HepG2 (cell line): ENCODE data around the gene DCAF16. TPM values are rescaled to one million over a fixed set of nuclear protein-coding genes. Genes with fewer than 3 reads are reported as not detected.

ENCODE experiments used
- EHMT2 ChIP-seq: fragments of 200-600 bp; sonication (generic); IDR thresholded peaks from 2 replicates; pipeline ENCODE4 v1.7.0; 2017; ENCODE audit warnings: antibody characterized with exemption, low read depth, low read length, borderline replicate concordance
- FOXA3 ChIP-seq: IDR thresholded peaks from 2 replicates; pipeline ENCODE4 v1.6.1; 2016; ENCODE audit warnings: missing genetic modification reagents, missing compliant biosample characterization
- GMEB2 ChIP-seq: IDR thresholded peaks from 2 replicates; pipeline ENCODE4 v1.6.1; 2016; ENCODE audit warnings: missing biosample characterization, missing genetic modification reagents, low read depth
- HDAC1 ChIP-seq: sonication (generic); formaldehyde crosslinking; IDR thresholded peaks from 2 replicates; pipeline ENCODE4 v1.5.1; 2020; ENCODE audit warnings: mild to moderate bottlenecking, missing genetic modification reagents
- KAT2B ChIP-seq: fragments of 150-350 bp; IDR thresholded peaks from 2 replicates; pipeline ENCODE4 v1.6.1; 2014; ENCODE audit warnings: low read depth, low read length, borderline replicate concordance
- MEIS1 ChIP-seq: sonication (generic); formaldehyde crosslinking; IDR thresholded peaks from 2 replicates; pipeline ENCODE4 v1.9.0; 2021; ENCODE audit warnings: mild to moderate bottlenecking, missing genetic modification reagents, moderate library complexity, borderline replicate concordance
- MLXIP ChIP-seq: sonication (generic); formaldehyde crosslinking; IDR thresholded peaks from 2 replicates; pipeline ENCODE4 v1.9.0; 2021; ENCODE audit warnings: missing genetic modification reagents, borderline replicate concordance
- NFE2L1 ChIP-seq: sonication (generic); formaldehyde crosslinking; IDR thresholded peaks from 2 replicates; pipeline ENCODE4 v1.4.0; 2020; ENCODE audit warnings: missing genetic modification reagents, mild to moderate bottlenecking, borderline replicate concordance
- SOX13 ChIP-seq, 3 experiments: fragments of 450-650 bp in 1 of 3; sonication (generic) in 1 of 3; formaldehyde crosslinking in 1 of 3; IDR thresholded peaks in 2 of 3; conservative IDR thresholded peaks in 1 of 3; 2 replicates each; pipeline versions ENCODE4 v1.5.0 to v1.6.1; 2016 to 2020; ENCODE audit warnings: antibody characterized with exemption in 1 of 3, mild to moderate bottlenecking in 1 of 3, missing compliant biosample characterization in 1 of 3, missing genetic modification reagents in 1 of 3, moderate library complexity in 1 of 3
- SRY ChIP-seq: sonication (generic); formaldehyde crosslinking; IDR thresholded peaks from 2 replicates; pipeline ENCODE4 v1.8.0; 2022; ENCODE audit warnings: mild to moderate bottlenecking, missing genetic modification reagents
- THAP8 ChIP-seq: sonication (generic); formaldehyde crosslinking; IDR thresholded peaks from 2 replicates; pipeline ENCODE4 v1.5.1; 2020; ENCODE audit warnings: missing genetic modification reagents, mild to moderate bottlenecking, borderline replicate concordance
- ZNF720 ChIP-seq: sonication (generic); formaldehyde crosslinking; IDR thresholded peaks from 2 replicates; pipeline ENCODE4 v1.4.0; 2020; ENCODE audit warnings: missing genetic modification reagents
- polyA plus RNA-seq, 8 experiments: library from polyadenylated mRNA; depleted of rRNA in 3 of 8; stranded (reverse) in 7 of 8; unstranded in 1 of 8; fragments of >200 nt; fragmentation: Illumina TruSeq in 4 of 8; extraction: Trizol in 4 of 8; gene quantifications; 2 replicates each; pipeline versions ENCODE4 v1.2.1 to v1.2.3, GENCODE V29; 2011 to 2016; ENCODE audit warnings: low read depth in 4 of 8, missing spikeins in 1 of 8, mixed read lengths in 1 of 8; ENCODE audit not compliant: insufficient read depth in 1 of 8
- total RNA-seq, 5 experiments: library from RNA; depleted of rRNA; stranded (reverse); fragments of >200 nt; fragmentation: Illumina TruSeq; extraction: Trizol; gene quantifications; 2 replicates each; pipeline ENCODE4 v1.2.3, GENCODE V29; 2016; ENCODE audit warnings: low read depth in 1 of 5

DCAF16 gene
- total and polyA plus RNA-seq, 2 of the 13 experiments (the other 11 are each of a cell fraction or from before 2014, with no cell fraction given), result 37.5 to 41.9 TPM

- TF ChIP-seq MLXIP (CRISPR knock-in tag) (no peak), KAT2B (peak; percentile 99), NFE2L1 (no peak), GMEB2 (no peak), THAP8 (CRISPR knock-in tag) (no peak), HDAC1 (no peak), ZNF720 (CRISPR knock-in tag) (no peak), SOX13 (IDR thresholded peaks at IDR 0.05) (no peak), SOX13 (CRISPR knock-in tag; conservative IDR thresholded peaks at IDR 0.05 in 1 of 2, IDR thresholded peaks at IDR 0.05 in 1 of 2) (peak in 1 of 2 experiments; percentile 45; a peak in 1 of 4 replicates), EHMT2 (no peak), FOXA3 (CRISPR knock-in tag) (peak; percentile 59), SRY (CRISPR knock-in tag) (no peak), MEIS1 (no peak)
Observed at GRCh38 chr4:17859793-17860406, 49.3 kb upstream of the DCAF16 start (continued).
